Placental epithelial cell (primary cell): ENCODE data around the gene GRAMD1A. TPM values are rescaled to one million over a fixed set of nuclear protein-coding genes. Genes with fewer than 3 reads are reported as not detected.

Experiments
- total RNA-seq: library from RNA; depleted of rRNA; stranded (reverse); fragments of >200 nt; gene quantifications from 2 replicates; pipeline ENCODE4 v1.2.3, GENCODE V29; 2012

The GRAMD1A gene
- total RNA-seq: 29.7 and 36.9 TPM in 2 replicates

DNA sequence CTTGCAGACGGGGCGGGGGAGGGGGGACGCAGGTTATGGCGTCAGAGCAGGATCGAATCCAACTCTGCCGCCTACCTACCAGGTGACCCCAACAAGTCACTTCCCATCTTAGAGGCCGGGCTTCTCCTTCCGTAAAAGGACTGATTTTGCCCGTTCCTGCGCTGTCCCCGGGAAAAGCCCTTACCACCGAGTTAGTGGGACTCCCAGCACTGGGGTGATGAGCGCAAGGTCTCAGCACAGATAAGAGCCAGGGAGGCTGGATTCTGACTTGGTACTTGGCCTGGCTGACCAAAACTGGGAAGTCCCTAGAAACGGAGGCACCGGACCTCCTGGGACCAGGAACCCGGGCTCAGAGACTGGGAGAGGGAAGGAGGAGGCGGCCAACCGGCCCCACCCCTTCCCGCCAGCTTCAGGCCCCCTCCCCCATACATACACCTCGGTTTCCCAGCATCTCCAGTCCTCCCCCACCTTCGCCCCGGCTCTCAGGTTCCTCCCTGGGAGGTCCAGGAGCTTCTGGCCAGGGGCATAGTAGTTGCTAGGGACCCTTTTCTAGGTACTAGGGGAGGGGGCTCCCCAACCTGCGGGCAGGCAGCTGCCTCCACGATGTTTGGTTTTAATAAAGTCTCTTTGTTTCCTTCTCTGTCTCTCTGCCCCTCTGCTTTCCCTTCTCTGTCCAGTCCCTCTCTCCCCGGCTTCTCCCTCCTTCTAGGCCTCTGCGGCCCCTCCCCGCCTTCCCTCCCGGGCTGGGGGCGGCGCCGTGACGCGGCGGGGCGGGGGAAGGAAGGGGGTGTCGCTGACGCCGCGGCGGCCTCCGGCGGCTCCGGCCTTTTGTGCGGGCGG lies at the start of gene GRAMD1A:
TSS of gene GRAMD1A (plus strand) at position 826 of the 840 bp plus-strand sequence. CDS start 156 bp downstream, outside the sequence.

GRCh38 chr19:34963573-34964406 lies 36.3 kb upstream of the GRAMD1A start, which contains the start of gene ZNF792:
Gene ZNF792, minus strand, starts transcription at chr19:34964229. Its CDS starts 567 bp downstream, at chr19:34963662.

GRCh38 chr19:35030257-35031071 lies 30.3 kb downstream of the GRAMD1A start, which contains the start of gene SCN1B:
Gene SCN1B, plus strand, starts transcription at chr19:35030470. Its CDS starts 351 bp downstream, at chr19:35030821.

GRCh38 chr19:35041548-35042055 lies 41.5 kb downstream of the GRAMD1A start, which contains the start of gene HPN:
Gene HPN, plus strand, starts transcription at chr19:35041721. Its CDS starts 786 bp downstream, at chr19:35042507.

Other genes with a start within 250 kb of the GRAMD1A start
- gene ZNF599, start 227.1 kb upstream of the GRAMD1A start, total RNA-seq: 8.4 and 11.4 TPM in 2 replicates
- gene ZNF30, start 73.4 kb upstream of the GRAMD1A start, total RNA-seq: 1.6 and 2.4 TPM in 2 replicates
- gene ZNF792, start 36.1 kb upstream of the GRAMD1A start, total RNA-seq: 7.4 and 8.6 TPM in 2 replicates
- 0.22 and 0.79 TPM in 2 replicates for gene SCN1B, start 30.1 kb downstream of the GRAMD1A start, total RNA-seq
- 0.22 and 0.79 TPM in 2 replicates for gene HPN, start 41.4 kb downstream of the GRAMD1A start, total RNA-seq
- gene FXYD3, start 115.5 kb downstream of the GRAMD1A start, total RNA-seq: 0.39 TPM in 1 of 2 replicates, not detected in the other
- gene LGI4, start 134.7 kb downstream of the GRAMD1A start, total RNA-seq: 0.22 and 1.2 TPM in 2 replicates
- not detected in 2 replicates for gene FXYD1, start 138.5 kb downstream of the GRAMD1A start, total RNA-seq
- not detected in 2 replicates for gene FXYD7, start 142.9 kb downstream of the GRAMD1A start, total RNA-seq
- gene FXYD5, start 154.4 kb downstream of the GRAMD1A start, total RNA-seq: 93.8 and 133 TPM in 2 replicates
- not detected in 2 replicates for gene FAM187B, start 228.4 kb downstream of the GRAMD1A start, total RNA-seq
- 53.0 and 62.4 TPM in 2 replicates for gene LSR, start 248.7 kb downstream of the GRAMD1A start, total RNA-seq